Fibroblast of the aortic adventitia (primary cell): ENCODE results near the gene ANKRD50. TPM values are rescaled to one million over a fixed set of nuclear protein-coding genes. Genes with fewer than 3 reads are reported as not detected.

ENCODE experiments used
- DNase-seq: peaks from one replicate; pipeline ENCODE4 v3.0.0-alpha.2; 2010; ENCODE audit warnings: low read depth
- H3K4me3 ChIP-seq: 2 replicates; pipeline ENCODE4 v1.5.1; 2011; ENCODE audit warnings: low read depth, mild to moderate bottlenecking, control low read depth, low read length, moderate library complexity
- total RNA-seq: library from RNA; depleted of rRNA; stranded (reverse); fragments of >200 nt; gene quantifications from 2 replicates; pipeline ENCODE4 v1.2.3, GENCODE V29; 2012; ENCODE audit warnings: low replicate concordance
- TF ChIP-seq, protein P1 (sequence below): IDR thresholded peaks from 2 replicates; pipeline ENCODE4 v1.5.1; 2011; ENCODE audit warnings: mild to moderate bottlenecking, low read length, control low read depth, inconsistent platforms; ENCODE audit not compliant: insufficient read depth

ANKRD50 gene
- total RNA-seq, 1 donor: 23.4 TPM

DNA sequence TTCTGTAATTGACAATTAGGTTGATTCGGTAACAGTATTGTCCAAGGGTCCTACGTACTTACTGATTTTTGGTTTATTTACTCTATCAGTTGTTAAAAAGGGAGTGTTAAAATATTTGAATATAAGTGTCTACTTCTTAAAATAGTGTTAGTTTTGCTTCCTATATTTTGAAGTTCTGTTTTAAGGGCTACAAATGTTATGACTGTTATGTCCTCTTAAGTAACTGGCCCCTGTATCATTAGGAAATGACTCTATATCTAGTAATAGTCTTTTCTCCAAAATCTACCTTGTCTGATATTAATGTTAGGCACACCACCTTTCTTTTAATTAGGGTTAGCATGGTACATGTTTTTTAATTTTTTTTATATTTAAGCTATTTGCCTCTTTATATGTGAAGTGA, 30.1 kb downstream of the ANKRD50 start:
- DNase-seq: no peak
- H3K4me3 ChIP-seq: no peak overlapping the region
- TF ChIP-seq, protein P1, sequence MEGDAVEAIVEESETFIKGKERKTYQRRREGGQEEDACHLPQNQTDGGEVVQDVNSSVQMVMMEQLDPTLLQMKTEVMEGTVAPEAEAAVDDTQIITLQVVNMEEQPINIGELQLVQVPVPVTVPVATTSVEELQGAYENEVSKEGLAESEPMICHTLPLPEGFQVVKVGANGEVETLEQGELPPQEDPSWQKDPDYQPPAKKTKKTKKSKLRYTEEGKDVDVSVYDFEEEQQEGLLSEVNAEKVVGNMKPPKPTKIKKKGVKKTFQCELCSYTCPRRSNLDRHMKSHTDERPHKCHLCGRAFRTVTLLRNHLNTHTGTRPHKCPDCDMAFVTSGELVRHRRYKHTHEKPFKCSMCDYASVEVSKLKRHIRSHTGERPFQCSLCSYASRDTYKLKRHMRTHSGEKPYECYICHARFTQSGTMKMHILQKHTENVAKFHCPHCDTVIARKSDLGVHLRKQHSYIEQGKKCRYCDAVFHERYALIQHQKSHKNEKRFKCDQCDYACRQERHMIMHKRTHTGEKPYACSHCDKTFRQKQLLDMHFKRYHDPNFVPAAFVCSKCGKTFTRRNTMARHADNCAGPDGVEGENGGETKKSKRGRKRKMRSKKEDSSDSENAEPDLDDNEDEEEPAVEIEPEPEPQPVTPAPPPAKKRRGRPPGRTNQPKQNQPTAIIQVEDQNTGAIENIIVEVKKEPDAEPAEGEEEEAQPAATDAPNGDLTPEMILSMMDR: no peak

DNA sequence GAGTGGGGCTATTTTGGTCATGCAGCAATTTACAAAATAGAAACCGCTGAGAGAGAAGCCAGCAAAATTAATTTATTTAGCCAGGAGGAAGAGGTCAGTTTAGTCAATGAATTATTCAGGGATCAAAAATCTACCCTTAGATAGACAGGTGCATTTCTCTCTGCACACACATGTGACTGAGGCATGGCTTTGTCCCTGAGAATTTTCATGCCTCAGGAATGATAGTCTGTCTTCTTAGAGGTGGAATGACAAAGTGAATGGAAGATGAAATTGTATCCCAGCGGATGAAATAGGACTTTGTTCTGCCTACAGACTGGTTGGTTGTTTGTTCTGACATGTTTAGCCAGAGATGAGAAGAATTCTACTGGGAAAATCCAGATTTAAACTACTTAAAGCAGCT, 46.0 kb downstream of the ANKRD50 start:
- TF ChIP-seq, protein P1: no peak
- no peak for DNase-seq
- no peak overlapping the region for H3K4me3 ChIP-seq

DNA sequence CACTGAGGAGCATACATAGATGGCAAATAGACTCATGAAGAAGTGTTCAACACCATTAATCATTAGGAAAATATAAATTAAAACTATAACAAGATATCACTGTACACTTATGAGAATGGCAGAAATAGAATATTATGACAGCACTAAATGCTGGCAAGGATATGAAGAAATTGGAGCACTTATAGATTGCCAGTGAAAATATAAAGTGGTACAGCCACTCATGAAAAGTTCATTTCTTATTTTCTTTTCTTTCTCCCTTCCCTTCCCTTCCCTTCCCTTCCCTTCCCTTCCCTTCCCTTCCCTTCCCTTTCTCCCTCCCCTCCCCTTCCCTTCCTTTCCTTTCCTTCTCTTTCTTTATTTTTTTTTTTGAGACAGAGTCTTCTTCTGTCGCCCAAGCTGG, 53.7 kb downstream of the ANKRD50 start:
- no peak overlapping the region for H3K4me3 ChIP-seq
- no peak for DNase-seq
- TF ChIP-seq, protein P1: no peak

DNA sequence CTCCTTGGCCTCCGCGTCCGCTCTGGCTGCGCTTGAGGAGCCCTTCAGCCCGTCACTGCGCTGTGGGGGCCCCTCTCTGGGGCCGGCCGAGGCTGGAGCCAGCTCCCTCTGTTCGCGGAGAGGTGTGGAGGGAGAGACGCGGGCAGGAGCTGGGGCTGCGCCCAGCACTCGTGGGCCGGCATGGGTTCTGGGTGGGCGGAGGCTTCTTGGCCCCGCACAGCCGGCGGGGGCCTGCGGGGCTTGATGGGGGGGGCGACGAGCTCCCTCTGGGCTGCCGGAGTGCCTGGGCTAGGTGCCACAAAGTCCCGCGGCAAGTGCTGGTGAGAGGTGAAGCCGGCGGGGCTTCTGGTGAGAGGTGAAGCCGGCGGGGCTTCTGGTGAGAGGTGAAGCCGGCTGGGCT, 61.9 kb downstream of the ANKRD50 start:
- DNase-seq: no peak
- TF ChIP-seq, protein P1: no peak
- H3K4me3 ChIP-seq: no peak overlapping the region

- no peak overlapping the region for H3K4me3 ChIP-seq
- no peak for DNase-seq
- TF ChIP-seq, protein P1: no peak
These were observed 64.9 kb downstream of the ANKRD50 start for GRCh38 chr4:124647599-124647998.

DNA sequence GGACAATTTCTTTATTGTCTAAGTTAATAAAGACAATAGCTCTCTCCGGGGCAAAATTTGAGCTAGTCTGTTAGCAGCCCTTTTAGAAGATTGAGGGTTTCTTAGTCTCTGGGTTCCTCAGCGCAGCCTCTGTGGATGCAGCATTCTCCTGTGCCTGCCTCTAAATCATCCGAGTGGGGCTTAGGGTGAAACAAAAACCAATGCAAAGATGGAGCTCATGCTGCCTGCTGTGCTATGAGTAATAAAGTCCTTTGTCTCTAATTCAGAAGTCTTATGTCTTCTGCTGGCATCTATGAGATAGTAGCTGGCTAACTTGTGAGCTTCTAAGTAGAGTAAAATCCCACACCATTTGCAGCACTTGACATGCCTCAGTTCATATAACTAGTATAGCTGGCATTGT, 67.9 kb downstream of the ANKRD50 start:
- no peak for DNase-seq
- H3K4me3 ChIP-seq: no peak overlapping the region
- TF ChIP-seq, protein P1: no peak

DNA sequence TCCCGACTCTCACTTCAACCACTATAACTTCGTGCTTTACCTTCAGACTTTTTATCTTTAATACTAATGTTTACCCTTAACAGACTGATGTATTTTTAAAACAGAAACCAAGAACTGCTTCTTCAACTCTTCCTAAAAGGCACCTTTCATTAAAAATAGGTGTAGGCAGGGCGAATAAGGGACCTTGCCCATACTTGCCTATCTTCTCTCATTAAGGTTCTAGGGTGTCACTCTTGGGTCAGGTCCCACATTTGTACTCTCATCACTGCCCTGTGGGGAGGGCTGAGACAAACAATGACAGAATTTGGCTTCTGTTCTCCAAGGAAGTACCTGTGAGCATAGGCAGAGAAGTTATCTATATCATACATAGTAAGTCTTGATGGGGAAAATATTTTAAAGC, 69.7 kb downstream of the ANKRD50 start:
- DNase-seq: no peak

More for the DNA sequence above, 69.7 kb downstream of the ANKRD50 start:
- TF ChIP-seq, protein P1: no peak
- no peak overlapping the region for H3K4me3 ChIP-seq
